EL (cell line): ENCODE data around the gene SUGT1.
"Not testable (repeated sequence)": the region's sequence is repeated elsewhere in the genome, so short reads cannot be mapped to it uniquely, and the experiment has no call there.

Experiments
- DNase-seq: peaks from one replicate; pipeline ENCODE4 v3.0.0-alpha.2; 2016

Gene SUGT1

GRCh38 chr13:52652196-52652979 is at the start of gene SUGT1:
SUGT1 (plus strand) TSS chr13:52652836; CDS start chr13:52652921, 85 bp downstream.
- DNase-seq: peak; percentile 97

- not testable (repeated sequence) for DNase-seq
Observed at GRCh38 chr13:52603316-52603715, 49.3 kb upstream of the SUGT1 start.

- not testable (repeated sequence) for DNase-seq
Observed at GRCh38 chr13:52606126-52606525, 46.5 kb upstream of the SUGT1 start.

- not testable (repeated sequence) for DNase-seq
Observed at GRCh38 chr13:52606795-52607194, 45.8 kb upstream of the SUGT1 start.

- not testable (repeated sequence) for DNase-seq
Observed at GRCh38 chr13:52608184-52608583, 44.5 kb upstream of the SUGT1 start.

GRCh38 chr13:52609013-52609606 is 43.5 kb upstream of the SUGT1 start:
- DNase-seq: peak; percentile 26

GRCh38 chr13:52610158-52610557 is 42.5 kb upstream of the SUGT1 start:
- DNase-seq: not testable (repeated sequence)

GRCh38 chr13:52615134-52615801 is 37.4 kb upstream of the SUGT1 start:
- DNase-seq: no peak

GRCh38 chr13:52615812-52616211 is 36.8 kb upstream of the SUGT1 start:
- no peak for DNase-seq

- DNase-seq: peak; percentile 87
Observed at GRCh38 chr13:52617070-52618060, 35.3 kb upstream of the SUGT1 start.

- not testable (repeated sequence) for DNase-seq
Observed at GRCh38 chr13:52631083-52631690, 21.4 kb upstream of the SUGT1 start.

- DNase-seq: no peak
Observed at GRCh38 chr13:52638666-52639328, 13.8 kb upstream of the SUGT1 start.

- DNase-seq: no peak
Observed at GRCh38 chr13:52642131-52642530, 10.5 kb upstream of the SUGT1 start, which contains the start of gene HNRNPA1L2. HNRNPA1L2 (plus strand) TSS chr13:52642431; CDS start chr13:52642493, 62 bp downstream.

- DNase-seq: no peak
Observed at GRCh38 chr13:52644108-52644507, 8.5 kb upstream of the SUGT1 start.

- no peak for DNase-seq
Observed at GRCh38 chr13:52646967-52647366, 5.7 kb upstream of the SUGT1 start.

GRCh38 chr13:52650731-52651130 is 1.9 kb upstream of the SUGT1 start:
- DNase-seq: no peak

- DNase-seq: no peak
Observed at GRCh38 chr13:52651897-52652195, 790 bp upstream of the SUGT1 start.

- DNase-seq: no peak
Observed at GRCh38 chr13:52652980-52653303, 306 bp downstream of the SUGT1 start.

- DNase-seq: no peak
Observed at GRCh38 chr13:52659340-52659739, 6.7 kb downstream of the SUGT1 start.

- no peak for DNase-seq
Observed at GRCh38 chr13:52664272-52664671, 11.6 kb downstream of the SUGT1 start.

GRCh38 chr13:52665325-52665724 is 12.7 kb downstream of the SUGT1 start:
- peak; percentile 30 for DNase-seq

- no peak for DNase-seq
Observed at GRCh38 chr13:52669677-52670076, 17.0 kb downstream of the SUGT1 start.
